ENCODE measurements around the gene EHD3.

- TF ChIP-seq CTCF (IDR thresholded peaks at IDR 0.05; ENCODE audit: low read length) (no peak), EZH2phosphoT487 (IDR thresholded peaks at IDR 0.05; ENCODE audit: low read length) (no peak)
Measured at GRCh38 chr2:31223749-31224148, 10.2 kb upstream of the EHD3 start.

Measured in MM.1S (cell line).